ENCODE results near the gene B9D1. TPM values are rescaled to one million over a fixed set of nuclear protein-coding genes. Genes with fewer than 3 reads are reported as not detected.
"Not testable (repeated sequence)": the region's sequence is repeated elsewhere in the genome, so short reads cannot be mapped to it uniquely, and the experiment has no call there.

Gene B9D1
- total RNA-seq, 2 experiments from 2014 or later: 21.1 to 38.1 TPM

DNA sequence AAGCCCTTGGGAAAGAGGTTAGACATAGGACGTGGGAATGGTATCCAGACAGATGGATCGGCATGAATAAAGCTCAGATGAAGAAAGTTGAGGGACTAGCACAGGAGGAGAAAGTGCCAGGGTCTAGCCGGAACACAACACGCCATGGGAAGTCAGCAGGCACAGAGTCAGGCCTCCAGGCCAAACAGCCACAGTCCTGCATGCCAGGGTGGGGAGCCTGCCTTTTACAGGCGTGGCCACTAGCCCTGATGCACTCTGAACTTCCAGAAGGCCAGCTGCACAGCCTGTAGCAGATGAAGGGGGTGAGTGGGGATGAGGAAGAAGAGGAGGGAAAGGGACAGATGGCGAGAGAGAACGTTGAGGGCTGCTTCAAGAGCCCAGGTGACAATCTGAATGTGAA lies 5.2 kb downstream of the B9D1 start:
- H3K36me3 ChIP-seq (ENCODE audit: insufficient read depth, low read length): no peaks in the 10 kb centered on the region
- peaks cover 11% of the 10 kb centered on the region for H3K4me1 ChIP-seq (ENCODE audit: insufficient read depth, low read length, poor library complexity, severe bottlenecking)
- H3K4me2 ChIP-seq (ENCODE audit: low read length): no peak overlapping the region
- BruUV-seq (replicated peaks): no TSS peak
- intact Hi-C loops (cut with micrococcal nuclease; ENCODE audit: unreplicated experiment): no loop called here
- no peaks in the 10 kb centered on the region for H3K9me2 ChIP-seq (ENCODE audit: insufficient read depth, low read length)
- peaks cover 3% of the 10 kb centered on the region; the same call in 1 of the 2 replicates for H3K79me2 ChIP-seq (ENCODE audit: insufficient read depth, low read depth, low read length)
- no peak overlapping the region for H3K4me3 ChIP-seq (ENCODE audit: low read depth, low read length, poor library complexity, severe bottlenecking)
- H3K27ac ChIP-seq (ENCODE audit: low read depth, low read length, poor library complexity, severe bottlenecking): no peak overlapping the region
- no peak for DNase-seq (ENCODE audit: low spot score)
- H3K9me3 ChIP-seq (ENCODE audit: low read length): no peaks in the 10 kb centered on the region
- H4K20me1 ChIP-seq (ENCODE audit: insufficient read depth, low read length): no peaks in the 10 kb centered on the region
- ChIA-PET CTCF (ENCODE audit: unreplicated experiment) (no interaction called here), POLR2A (no interaction called here)
- TF ChIP-seq, protein P1, sequence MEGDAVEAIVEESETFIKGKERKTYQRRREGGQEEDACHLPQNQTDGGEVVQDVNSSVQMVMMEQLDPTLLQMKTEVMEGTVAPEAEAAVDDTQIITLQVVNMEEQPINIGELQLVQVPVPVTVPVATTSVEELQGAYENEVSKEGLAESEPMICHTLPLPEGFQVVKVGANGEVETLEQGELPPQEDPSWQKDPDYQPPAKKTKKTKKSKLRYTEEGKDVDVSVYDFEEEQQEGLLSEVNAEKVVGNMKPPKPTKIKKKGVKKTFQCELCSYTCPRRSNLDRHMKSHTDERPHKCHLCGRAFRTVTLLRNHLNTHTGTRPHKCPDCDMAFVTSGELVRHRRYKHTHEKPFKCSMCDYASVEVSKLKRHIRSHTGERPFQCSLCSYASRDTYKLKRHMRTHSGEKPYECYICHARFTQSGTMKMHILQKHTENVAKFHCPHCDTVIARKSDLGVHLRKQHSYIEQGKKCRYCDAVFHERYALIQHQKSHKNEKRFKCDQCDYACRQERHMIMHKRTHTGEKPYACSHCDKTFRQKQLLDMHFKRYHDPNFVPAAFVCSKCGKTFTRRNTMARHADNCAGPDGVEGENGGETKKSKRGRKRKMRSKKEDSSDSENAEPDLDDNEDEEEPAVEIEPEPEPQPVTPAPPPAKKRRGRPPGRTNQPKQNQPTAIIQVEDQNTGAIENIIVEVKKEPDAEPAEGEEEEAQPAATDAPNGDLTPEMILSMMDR (conservative IDR thresholded peaks at IDR 0.05; ENCODE audit: low read length): no peak
- no peak for TF ChIP-seq EZH2phosphoT487 (IDR thresholded peaks at IDR 0.05; ENCODE audit: borderline replicate concordance, low read depth, low read length)
- no peak overlapping the region for H2AFZ ChIP-seq (ENCODE audit: low read length)

DNA sequence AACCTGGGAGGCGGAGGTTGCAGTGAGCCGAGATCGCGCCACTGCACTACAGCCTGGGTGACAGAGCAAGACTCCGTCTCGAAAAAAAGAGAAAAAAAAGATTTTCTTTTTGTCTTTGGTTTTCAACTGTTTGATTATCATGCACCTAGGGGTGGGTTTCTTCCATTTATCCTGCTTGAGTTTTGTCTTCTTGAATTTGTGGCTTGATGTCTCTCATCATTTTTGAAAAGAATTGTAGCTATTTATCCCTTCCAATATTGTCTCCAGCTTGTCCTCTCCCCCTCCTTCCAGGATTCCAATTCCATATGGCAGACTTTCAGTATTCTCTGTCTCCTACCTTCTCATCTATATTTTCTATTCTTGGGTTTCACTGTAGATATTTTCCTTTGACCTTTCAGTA lies 7.8 kb downstream of the B9D1 start:
- H3K9me2 ChIP-seq (ENCODE audit: insufficient read depth, low read length): no peaks in the 10 kb centered on the region
- H4K20me1 ChIP-seq (ENCODE audit: insufficient read depth, low read length): no peaks in the 10 kb centered on the region
- CTCF ChIA-PET (ENCODE audit: unreplicated experiment): no interaction called here
- no peak overlapping the region for H2AFZ ChIP-seq (ENCODE audit: low read length)
- H3K36me3 ChIP-seq (ENCODE audit: insufficient read depth, low read length): no peaks in the 10 kb centered on the region
- intact Hi-C loops (cut with micrococcal nuclease; ENCODE audit: unreplicated experiment): no loop called here
- H3K9me3 ChIP-seq (ENCODE audit: low read length): no peaks in the 10 kb centered on the region
- H3K27ac ChIP-seq (ENCODE audit: low read depth, low read length, poor library complexity, severe bottlenecking): no peak overlapping the region
- no peak for DNase-seq (ENCODE audit: low spot score)
- no peaks in the 10 kb centered on the region for H3K4me1 ChIP-seq (ENCODE audit: insufficient read depth, low read length, poor library complexity, severe bottlenecking)
- H3K79me2 ChIP-seq (ENCODE audit: insufficient read depth, low read depth, low read length): no peaks in the 10 kb centered on the region
- POLR2A ChIA-PET: no interaction called here
- no TSS peak for BruUV-seq (replicated peaks)
- TF ChIP-seq EZH2phosphoT487 (IDR thresholded peaks at IDR 0.05; ENCODE audit: borderline replicate concordance, low read depth, low read length): no peak
- TF ChIP-seq, protein P1 (conservative IDR thresholded peaks at IDR 0.05; ENCODE audit: low read length): no peak
- no peak overlapping the region for H3K4me3 ChIP-seq (ENCODE audit: low read depth, low read length, poor library complexity, severe bottlenecking)
- no peak overlapping the region for H3K4me2 ChIP-seq (ENCODE audit: low read length)

- H3K4me2 ChIP-seq (ENCODE audit: low read length); H3K4me3 ChIP-seq (ENCODE audit: low read depth, low read length, poor library complexity, severe bottlenecking); H3K36me3 ChIP-seq (ENCODE audit: insufficient read depth, low read length); intact Hi-C loops (cut with micrococcal nuclease; ENCODE audit: unreplicated experiment); CTCF ChIA-PET (ENCODE audit: unreplicated experiment); DNase-seq (ENCODE audit: low spot score); H2AFZ ChIP-seq (ENCODE audit: low read length); H4K20me1 ChIP-seq (ENCODE audit: insufficient read depth, low read length); BruUV-seq (replicated peaks); H3K9me2 ChIP-seq (ENCODE audit: insufficient read depth, low read length); H3K9me3 ChIP-seq (ENCODE audit: low read length); H3K27ac ChIP-seq (ENCODE audit: low read depth, low read length, poor library complexity, severe bottlenecking); H3K4me1 ChIP-seq (ENCODE audit: insufficient read depth, low read length, poor library complexity, severe bottlenecking); H3K79me2 ChIP-seq (ENCODE audit: insufficient read depth, low read depth, low read length): not testable (repeated sequence)
- POLR2A ChIA-PET: interaction anchor here (0.7 to 1.4 kb wide), 2 partner anchors 16 to 24 kb away, joined by 3 to 4 read pairs; partner anchors contain the start of gene MAPK7
These were observed 9.1 kb downstream of the B9D1 start for GRCh38 chr17:19353401-19353800.

Data from OCI-LY7 (cell line).